NOMO-1 treated with dmso at 0.1 percent for 144 hours (cell line): ENCODE measurements around the gene ORC2.
"Not testable (repeated sequence)": the region's sequence is repeated elsewhere in the genome, so short reads cannot be mapped to it uniquely, and the experiment has no call there.

Experiments used
- DNase-seq: peaks from one replicate; lab custom pipeline; 2025; ENCODE audit not compliant: unreplicated experiment; lab: John Stamatoyannopoulos, UW

The ORC2 gene

GRCh38 chr2:200963124-200963917 lies at the start of gene ORC2:
Gene ORC2, minus strand, starts transcription at chr2:200963660. Its CDS starts 5,537 bp downstream, at chr2:200958123.
- peak; percentile 82 for DNase-seq

- no peak for DNase-seq
These were observed 44.9 kb upstream of the ORC2 start for GRCh38 chr2:201008296-201008829.

DNA sequence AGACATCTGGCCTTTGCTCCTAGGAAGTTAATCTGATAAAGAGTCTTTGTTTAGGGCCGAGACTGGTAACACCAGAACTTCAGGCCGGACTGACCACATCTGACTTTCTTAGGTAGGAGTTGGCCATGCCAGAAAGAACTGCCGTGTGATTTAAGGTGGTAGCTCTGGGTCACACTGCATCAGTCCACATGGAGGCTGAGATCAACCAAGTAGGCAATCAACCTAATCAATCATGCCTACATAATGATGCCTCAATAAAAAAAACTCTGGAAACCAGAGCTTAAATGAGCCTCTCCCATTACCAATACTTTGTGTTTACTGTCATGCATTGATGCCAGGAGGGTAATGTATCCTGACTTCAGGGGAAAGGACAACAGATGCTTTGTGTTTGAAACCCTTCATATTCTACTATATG lies 44.1 kb upstream of the ORC2 start:
- DNase-seq, result no peak

GRCh38 chr2:201006704-201007103 lies 43.2 kb upstream of the ORC2 start:
- no peak for DNase-seq

GRCh38 chr2:201004370-201004769 lies 40.9 kb upstream of the ORC2 start:
- DNase-seq, result no peak

- DNase-seq, result no peak
These were observed 29.6 kb upstream of the ORC2 start for GRCh38 chr2:200993097-200993496.

DNA sequence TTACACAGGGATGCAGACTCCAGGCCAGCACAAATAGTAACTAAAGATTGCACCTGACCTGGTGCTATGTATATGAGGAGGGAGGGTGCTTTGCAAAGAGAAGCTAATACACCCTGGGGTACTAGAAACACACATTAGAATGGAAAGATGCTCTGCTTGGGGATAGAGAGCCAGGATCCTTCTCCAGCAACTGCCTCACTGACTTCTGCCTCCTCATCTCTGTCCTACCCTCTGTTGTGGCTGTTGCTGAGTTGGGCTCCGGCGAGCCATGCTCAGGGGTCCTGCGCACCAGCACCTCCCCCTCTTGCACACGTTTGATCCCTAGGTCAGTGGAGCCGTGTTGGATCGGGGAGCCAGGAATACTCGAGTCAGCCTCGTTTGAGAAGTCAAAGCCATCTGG lies 23.7 kb upstream of the ORC2 start:
- DNase-seq, result no peak

GRCh38 chr2:200985799-200986198 lies 22.3 kb upstream of the ORC2 start:
- DNase-seq, result no peak

DNA sequence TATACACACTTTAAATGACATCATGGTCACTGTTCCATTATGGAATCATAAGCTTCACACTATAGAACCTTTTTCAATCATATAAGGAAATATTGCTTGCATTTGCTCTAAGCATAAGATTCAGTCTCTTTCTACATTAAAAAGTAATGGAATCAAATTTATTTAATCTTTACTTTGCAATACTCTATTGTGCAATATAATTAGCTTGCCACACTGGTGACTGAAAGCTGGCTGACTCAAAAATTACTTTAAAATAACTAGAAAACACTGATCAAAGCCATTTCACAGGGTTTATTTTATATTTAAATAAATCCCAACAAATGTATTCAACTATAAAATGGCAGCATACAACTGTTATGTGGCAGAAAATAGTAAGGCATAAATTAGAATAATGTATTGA lies 13.2 kb upstream of the ORC2 start:
- DNase-seq, result no peak

DNA sequence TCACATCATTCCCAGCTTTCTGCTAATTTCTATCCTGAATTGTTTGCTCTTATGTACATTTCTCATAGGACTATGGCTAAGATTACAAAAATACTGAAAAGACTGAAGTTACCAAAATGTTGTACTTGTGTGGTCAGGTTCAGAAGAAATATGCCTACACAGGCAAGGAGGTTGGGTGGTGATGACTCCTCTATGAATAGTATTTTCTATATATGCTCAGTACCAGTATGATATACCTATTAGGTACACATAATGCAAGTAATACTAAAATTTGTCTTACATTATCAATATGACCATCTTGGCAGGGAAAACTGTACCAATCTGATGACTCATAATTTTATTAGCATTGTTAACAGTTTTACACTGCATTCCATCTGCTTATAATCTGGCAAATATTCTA lies 12.2 kb upstream of the ORC2 start:
- no peak for DNase-seq

DNA sequence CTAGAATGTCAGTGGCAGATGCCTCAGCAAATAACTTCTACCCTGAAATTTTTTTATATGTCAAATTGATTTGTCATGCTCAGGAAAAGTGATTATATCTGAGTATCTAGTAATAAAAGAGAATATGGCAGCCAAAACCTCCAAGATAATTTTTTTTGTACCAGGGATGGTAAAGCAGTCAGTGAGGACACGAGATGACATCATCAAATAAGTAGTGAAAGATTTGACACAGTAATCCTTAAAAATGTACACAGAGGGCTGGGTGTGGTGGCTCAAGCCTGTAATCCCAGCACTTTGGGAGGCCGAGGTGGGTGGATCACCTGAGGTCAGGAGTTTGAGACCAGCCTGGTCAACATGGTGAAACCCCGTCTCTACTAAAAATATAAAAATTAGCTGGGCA lies 6.6 kb upstream of the ORC2 start:
- not testable (repeated sequence) for DNase-seq

GRCh38 chr2:200968735-200969134 lies 5.3 kb upstream of the ORC2 start:
- DNase-seq, result no peak

- peak; percentile 5 for DNase-seq
These were observed 4.7 kb upstream of the ORC2 start for GRCh38 chr2:200968162-200968561.

DNA sequence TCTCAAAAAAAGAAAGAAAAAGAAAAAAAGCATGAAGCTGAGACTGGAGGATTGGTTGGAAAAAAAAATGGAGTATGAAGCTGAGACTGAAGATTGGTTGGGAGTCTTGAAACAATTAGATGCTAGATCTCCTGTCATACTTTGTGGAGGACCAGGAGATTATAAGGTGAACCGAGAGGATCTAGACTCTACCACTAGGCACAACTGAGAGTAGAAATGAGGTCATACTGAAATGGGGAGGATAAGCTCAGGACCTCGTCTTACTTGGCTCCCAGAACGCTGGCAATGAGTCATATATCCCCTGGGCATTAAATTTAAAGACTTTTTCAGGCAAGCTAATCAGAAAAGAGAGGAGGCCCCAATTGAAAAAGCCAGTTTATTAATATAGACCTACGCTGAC lies 3.3 kb upstream of the ORC2 start:
- DNase-seq, result no peak

DNA sequence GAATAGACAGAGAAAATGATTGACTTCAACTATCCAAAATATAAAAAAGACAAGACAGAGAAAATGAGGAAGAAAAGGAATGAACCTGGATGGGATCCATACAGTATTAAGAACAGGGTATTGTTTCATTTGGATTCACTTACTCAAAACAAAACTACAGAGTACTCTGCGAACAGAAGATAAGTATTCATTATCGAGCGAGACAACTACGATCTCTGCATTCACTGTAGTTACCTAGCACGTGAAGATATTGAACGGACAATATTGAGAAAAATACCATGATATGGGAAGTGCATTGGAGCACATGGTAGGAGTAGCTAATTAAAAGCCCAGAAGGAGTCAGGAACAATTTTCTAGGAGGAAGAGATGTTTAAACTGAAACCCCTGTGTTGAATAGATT lies 1.0 kb upstream of the ORC2 start:
- DNase-seq, result no peak

DNA sequence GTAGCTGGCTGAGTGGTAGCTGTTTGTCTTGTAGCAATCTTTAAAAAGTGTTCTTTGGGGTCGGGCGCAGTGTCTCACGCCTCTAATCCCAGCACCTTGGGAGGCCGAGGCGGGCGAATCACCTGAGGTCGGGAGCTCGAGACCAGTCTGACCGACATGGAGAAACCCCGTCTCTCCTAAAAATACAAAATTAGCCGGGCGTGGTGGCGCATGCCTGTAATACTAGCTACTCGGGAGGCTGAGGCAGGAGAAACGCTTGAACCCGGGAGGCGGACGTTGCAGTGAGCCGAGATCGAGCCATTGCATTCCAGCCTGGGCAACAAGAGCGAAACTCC lies 425 bp upstream of the ORC2 start:
- DNase-seq, result not testable (repeated sequence)

- DNase-seq, result no peak
These were observed 693 bp downstream of the ORC2 start for GRCh38 chr2:200962811-200963123.

DNA sequence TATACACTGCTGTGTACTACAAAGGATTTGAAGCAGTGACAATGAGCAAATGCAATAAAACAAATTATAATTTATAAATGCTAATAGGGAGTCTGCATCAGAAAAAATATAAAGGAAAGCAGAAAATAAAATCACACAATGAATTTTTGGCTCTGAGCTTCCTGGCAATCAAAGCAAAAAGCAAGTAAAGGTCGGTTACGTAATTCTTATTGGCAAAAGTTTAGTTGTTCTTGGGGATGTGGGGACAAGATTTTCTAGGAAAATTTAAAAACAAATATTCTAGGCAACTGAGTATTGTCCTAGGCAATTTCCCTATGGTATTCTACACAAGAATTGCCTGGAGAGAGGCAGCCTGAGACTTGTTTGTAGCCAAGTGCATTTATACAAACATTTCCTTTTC lies 1.8 kb downstream of the ORC2 start:
- no peak for DNase-seq

DNA sequence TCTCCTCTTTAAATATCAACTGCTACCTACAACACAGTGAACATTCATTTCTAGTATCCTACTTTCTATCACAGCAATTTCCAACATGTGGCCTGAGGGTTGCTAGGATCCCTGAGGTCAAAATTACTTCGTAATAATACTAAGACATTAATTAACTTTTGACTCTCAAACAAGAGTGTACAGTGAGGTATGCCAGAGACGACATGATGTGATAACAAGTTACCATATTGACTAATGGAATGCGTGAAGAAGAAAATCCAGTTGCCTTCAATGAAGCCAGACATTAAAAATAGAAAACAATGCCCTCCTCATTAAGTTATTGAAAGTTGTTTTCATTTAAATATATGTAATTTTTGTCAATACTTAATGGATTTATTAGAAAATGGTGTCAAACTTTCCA lies 13.1 kb downstream of the ORC2 start:
- DNase-seq, result no peak

DNA sequence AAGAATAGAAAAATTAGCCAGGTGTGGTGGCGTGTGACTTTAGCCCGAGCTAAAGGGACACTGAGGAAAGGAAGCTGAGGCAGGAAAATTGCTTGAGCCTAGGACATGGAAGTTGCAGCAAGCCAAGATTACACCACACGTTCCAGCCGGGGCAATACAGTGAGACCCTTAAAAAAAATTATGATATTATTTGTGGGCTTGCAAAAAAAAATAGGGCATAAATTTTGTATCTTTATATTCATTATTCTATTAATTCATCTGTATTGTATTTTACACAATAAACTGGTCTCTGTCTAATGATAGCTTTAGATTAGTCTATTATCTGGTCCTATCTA lies 18.1 kb downstream of the ORC2 start:
- DNase-seq, result no peak

DNA sequence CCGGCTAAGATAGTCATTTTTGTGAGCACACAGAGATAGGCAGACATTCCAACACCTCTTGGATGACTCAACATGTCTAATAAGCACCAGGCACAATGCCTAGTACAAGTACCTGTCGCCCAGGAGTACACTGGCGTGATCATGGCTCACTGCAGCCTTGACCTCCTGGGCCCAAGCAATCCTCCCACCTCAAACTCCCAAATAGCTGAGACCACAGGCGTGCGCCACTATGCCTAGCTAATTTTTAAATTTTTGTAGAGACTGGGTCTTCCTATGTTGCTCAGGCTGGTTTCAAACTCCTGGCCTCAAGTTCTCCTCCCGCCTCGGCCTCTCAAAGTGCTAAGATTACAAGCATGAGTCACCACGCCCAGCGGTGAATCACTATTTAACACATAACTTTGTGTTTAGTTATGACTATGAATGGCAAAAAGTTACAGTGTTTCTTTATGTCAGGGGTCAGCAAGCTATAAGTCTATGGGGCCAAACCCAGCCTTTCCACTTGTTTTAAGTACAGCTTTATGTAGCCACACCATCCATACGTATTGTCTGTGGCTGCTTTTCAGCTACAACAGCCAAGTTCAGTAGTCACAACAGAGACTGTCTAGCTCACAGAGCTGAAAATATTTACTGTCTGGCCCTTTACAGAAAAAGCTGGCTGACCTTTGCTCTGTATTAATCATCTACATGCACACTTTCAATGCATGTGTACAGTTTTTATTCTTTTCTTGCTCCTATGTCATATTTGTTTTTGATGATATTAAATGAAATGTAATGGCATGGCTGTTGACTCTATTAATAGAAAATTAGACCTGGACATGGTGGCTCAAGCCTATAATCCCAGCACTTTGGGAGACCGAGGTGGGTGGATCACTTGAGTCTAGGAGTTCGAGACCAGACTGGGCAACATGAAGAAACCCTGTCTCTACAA lies 18.7 kb downstream of the ORC2 start:
- DNase-seq, result no peak

DNA sequence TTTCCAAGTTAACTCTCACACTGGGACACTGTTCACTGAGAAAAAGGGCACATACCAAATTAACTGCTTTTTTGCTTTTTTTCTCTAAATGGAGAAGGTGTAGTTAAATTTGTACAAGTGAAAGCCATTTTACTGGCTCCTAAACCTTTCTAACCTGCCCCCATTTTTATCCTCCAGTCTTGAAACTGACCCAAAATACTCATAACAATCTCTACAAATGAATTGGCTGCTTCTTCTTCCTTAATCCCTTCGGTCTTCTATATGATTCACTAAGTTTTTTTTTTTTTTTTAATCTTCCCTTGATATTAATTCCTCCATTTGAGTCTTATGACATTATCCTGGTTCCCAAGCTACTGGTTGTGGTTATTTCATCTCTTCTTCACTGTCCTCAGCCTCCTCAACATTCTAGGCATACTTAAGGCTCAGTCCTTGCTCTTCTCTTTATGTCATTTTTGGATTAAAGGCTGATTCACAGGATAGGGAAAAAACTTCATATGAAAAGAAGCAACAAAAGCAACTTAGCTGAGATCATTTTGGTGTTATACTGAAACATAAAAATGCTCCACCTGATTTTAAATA lies 19.8 kb downstream of the ORC2 start:
- no peak for DNase-seq
